ENCODE results near the gene ELAVL4. TPM values are rescaled to one million over a fixed set of nuclear protein-coding genes. Genes with fewer than 3 reads are reported as not detected.

The ELAVL4 gene
- total RNA-seq, 4 donors from 2014 or later: 0.13 to 0.49 (median 0.42) TPM; not detected in 1

DNA sequence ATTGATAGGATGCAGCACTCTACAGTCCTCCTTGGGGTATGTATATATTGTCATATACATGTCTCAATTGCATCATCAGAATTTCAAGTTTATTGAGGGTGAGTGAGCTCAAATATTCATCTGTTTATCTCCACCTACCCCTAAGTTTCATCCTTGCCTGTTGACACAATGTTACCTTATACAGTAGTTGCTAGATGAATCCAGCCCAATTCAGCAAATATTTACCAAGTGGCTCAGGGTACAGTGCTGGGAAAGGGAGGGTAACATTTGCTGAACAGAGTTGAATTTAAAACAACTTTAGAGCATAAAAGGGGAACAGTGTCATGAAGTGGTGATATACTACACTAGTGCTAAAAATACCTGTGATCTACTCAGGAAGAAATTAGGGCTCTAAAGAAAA, 14.4 kb downstream of the ELAVL4 start:
- no peak for DNase-seq (ENCODE audit: low spot score in 2 of 2)
- TF ChIP-seq, protein P1, sequence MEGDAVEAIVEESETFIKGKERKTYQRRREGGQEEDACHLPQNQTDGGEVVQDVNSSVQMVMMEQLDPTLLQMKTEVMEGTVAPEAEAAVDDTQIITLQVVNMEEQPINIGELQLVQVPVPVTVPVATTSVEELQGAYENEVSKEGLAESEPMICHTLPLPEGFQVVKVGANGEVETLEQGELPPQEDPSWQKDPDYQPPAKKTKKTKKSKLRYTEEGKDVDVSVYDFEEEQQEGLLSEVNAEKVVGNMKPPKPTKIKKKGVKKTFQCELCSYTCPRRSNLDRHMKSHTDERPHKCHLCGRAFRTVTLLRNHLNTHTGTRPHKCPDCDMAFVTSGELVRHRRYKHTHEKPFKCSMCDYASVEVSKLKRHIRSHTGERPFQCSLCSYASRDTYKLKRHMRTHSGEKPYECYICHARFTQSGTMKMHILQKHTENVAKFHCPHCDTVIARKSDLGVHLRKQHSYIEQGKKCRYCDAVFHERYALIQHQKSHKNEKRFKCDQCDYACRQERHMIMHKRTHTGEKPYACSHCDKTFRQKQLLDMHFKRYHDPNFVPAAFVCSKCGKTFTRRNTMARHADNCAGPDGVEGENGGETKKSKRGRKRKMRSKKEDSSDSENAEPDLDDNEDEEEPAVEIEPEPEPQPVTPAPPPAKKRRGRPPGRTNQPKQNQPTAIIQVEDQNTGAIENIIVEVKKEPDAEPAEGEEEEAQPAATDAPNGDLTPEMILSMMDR (IDR thresholded peaks at IDR 0.05): no peak
- no peak for TF ChIP-seq POLR2A (IDR thresholded peaks at IDR 0.05)
- intact Hi-C loops (cut with DNase I; ENCODE audit: low total_unique reads): no loop called here
- no peak overlapping the region for H3K4me3 ChIP-seq (ENCODE audit: low read depth, poor library complexity, severe bottlenecking)

DNA sequence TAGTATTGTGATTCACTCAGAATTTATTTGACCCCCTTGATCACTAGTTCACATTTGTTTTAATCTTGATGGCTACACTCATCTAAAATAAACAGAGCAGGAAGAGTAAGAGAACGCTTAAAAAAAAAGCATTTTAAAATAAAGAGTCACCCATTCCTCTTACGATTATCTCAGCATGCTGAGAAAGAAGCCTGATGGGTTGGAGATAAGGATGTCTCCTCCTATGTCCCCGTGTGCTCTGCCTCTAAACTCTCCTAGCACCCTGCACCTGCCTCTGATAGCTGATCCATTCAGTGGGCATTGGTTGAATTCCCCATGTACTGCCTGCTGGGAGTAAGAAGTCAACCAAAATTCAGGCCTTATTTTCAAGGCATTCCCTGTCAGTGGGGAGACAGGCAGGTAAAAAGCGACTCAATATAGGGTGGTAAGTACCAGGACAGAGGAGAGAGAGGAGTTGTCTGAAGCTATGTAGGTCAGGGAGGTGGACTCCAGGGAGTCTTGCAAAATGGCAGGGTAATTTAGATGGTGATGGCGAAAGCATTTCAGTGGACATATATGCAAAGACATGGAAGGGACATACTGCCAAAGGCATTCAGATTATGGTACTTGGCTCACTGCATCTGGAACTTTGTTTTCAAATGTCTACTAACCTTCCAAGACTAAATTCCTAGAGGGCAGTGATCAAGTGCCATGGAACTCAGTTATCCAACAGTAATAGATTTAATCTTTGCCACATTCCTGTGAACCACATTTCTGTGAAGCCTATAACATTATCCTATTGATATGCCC, 18.4 kb downstream of the ELAVL4 start:
- TF ChIP-seq POLR2A (IDR thresholded peaks at IDR 0.05): no peak
- TF ChIP-seq, protein P1 (IDR thresholded peaks at IDR 0.05): no peak
- H3K4me3 ChIP-seq (ENCODE audit: low read depth, poor library complexity, severe bottlenecking): no peak overlapping the region
- no peak for DNase-seq (ENCODE audit: low spot score in 2 of 2)
- WGBS, 2 donors: 72 to 75% methylated on average over 5 of the region's 5 CpGs
- intact Hi-C loops (cut with DNase I; ENCODE audit: low total_unique reads): no loop called here

GRCh38 chr1:50129201-50129600, 20.5 kb downstream of the ELAVL4 start:
- intact Hi-C loops (cut with DNase I; ENCODE audit: low total_unique reads): no loop called here
- H3K4me3 ChIP-seq (ENCODE audit: low read depth, poor library complexity, severe bottlenecking): no peak overlapping the region
- no peak for DNase-seq (ENCODE audit: low spot score in 2 of 2)
- TF ChIP-seq, protein P1 (IDR thresholded peaks at IDR 0.05): no peak
- TF ChIP-seq POLR2A (IDR thresholded peaks at IDR 0.05): no peak
- 67 to 76% methylated on average over 1 of the region's 1 CpG for WGBS, 2 donors

GRCh38 chr1:50132347-50132894, 23.7 kb downstream of the ELAVL4 start:
- no peak for TF ChIP-seq POLR2A (IDR thresholded peaks at IDR 0.05)
- TF ChIP-seq, protein P1 (IDR thresholded peaks at IDR 0.05): no peak
- no peak for DNase-seq (ENCODE audit: low spot score in 2 of 2)
- WGBS, 2 donors: 46 to 49% methylated on average over 3 of the region's 3 CpGs
- intact Hi-C loops (cut with DNase I; ENCODE audit: low total_unique reads): no loop called here
- H3K4me3 ChIP-seq (ENCODE audit: low read depth, poor library complexity, severe bottlenecking): no peak overlapping the region

- WGBS, 2 donors: 27 to 31% methylated on average over 2 of the region's 2 CpGs
- intact Hi-C loops (cut with DNase I; ENCODE audit: low total_unique reads): no loop called here
- no peak for DNase-seq (ENCODE audit: low spot score in 2 of 2)
These were observed 27.0 kb downstream of the ELAVL4 start for GRCh38 chr1:50135716-50136115.

More at GRCh38 chr1:50135716-50136115, 27.0 kb downstream of the ELAVL4 start:
- TF ChIP-seq POLR2A (IDR thresholded peaks at IDR 0.05): no peak
- TF ChIP-seq, protein P1 (IDR thresholded peaks at IDR 0.05): no peak
- no peak overlapping the region for H3K4me3 ChIP-seq (ENCODE audit: low read depth, poor library complexity, severe bottlenecking)

Measured in lower leg skin (tissue), 4 donors.